Adipocyte (in vitro differentiated cells): ENCODE data around the gene SIGLEC11.
A peak's percentile ranks its signal among the peaks of the same experiment; 100 is the strongest.
"Not testable (repeated sequence)": the region's sequence is repeated elsewhere in the genome, so short reads cannot be mapped to it uniquely, and the experiment has no call there.

Experiments
- DNase-seq: peaks from one replicate; pipeline ENCODE4 v3.0.0-alpha.2; 2015; ENCODE audit warnings: low read depth
- H3K27me3 ChIP-seq: replicated peaks from 2 replicates; pipeline ENCODE4 v1.7.0; 2013; ENCODE audit warnings: mild to moderate bottlenecking, low read length, moderate library complexity; ENCODE audit not compliant: control insufficient read depth, insufficient read depth
- H3K36me3 ChIP-seq: 2 replicates; pipeline ENCODE4 v1.7.0; 2013; ENCODE audit warnings: low read length, mild to moderate bottlenecking, moderate library complexity; ENCODE audit not compliant: control insufficient read depth, insufficient read depth, severe bottlenecking
- H3K4me1 ChIP-seq: 2 replicates; pipeline ENCODE4 v1.7.0; 2013; ENCODE audit warnings: mild to moderate bottlenecking, low read length, moderate library complexity; ENCODE audit not compliant: control insufficient read depth, insufficient read depth
- H3K4me3 ChIP-seq: 2 replicates; pipeline ENCODE4 v1.7.0; 2013; ENCODE audit warnings: mild to moderate bottlenecking, low read length, moderate library complexity
- H3K9ac ChIP-seq: 2 replicates; pipeline ENCODE4 v1.7.0; 2013; ENCODE audit warnings: mild to moderate bottlenecking, low read length, moderate library complexity
- H3K9me3 ChIP-seq: 2 replicates; pipeline ENCODE4 v1.7.0; 2013; ENCODE audit warnings: mild to moderate bottlenecking, low read length, moderate library complexity; ENCODE audit not compliant: control insufficient read depth

SIGLEC11 gene

GRCh38 chr19:49950956-49951526, 9.9 kb downstream of the SIGLEC11 start:
- H3K27me3 ChIP-seq, result peaks cover 81% of the 10 kb centered on the region
- peaks cover 8% of the 10 kb centered on the region for H3K4me1 ChIP-seq
- no peaks in the 10 kb centered on the region for H3K36me3 ChIP-seq
- no peak for DNase-seq
- no peaks in the 10 kb centered on the region for H3K9me3 ChIP-seq
- H3K9ac ChIP-seq, result no peak overlapping the region
- H3K4me3 ChIP-seq, result no peak overlapping the region

GRCh38 chr19:49950590-49950948, 10.4 kb downstream of the SIGLEC11 start:
- H3K9me3 ChIP-seq, result no peaks in the 10 kb centered on the region
- H3K9ac ChIP-seq, result no peak overlapping the region
- peaks cover 8% of the 10 kb centered on the region for H3K4me1 ChIP-seq
- no peaks in the 10 kb centered on the region for H3K36me3 ChIP-seq
- peaks cover 78% of the 10 kb centered on the region for H3K27me3 ChIP-seq
- DNase-seq, result no peak
- H3K4me3 ChIP-seq, result no peak overlapping the region

- no peaks in the 10 kb centered on the region for H3K9me3 ChIP-seq
- H3K36me3 ChIP-seq, result no peaks in the 10 kb centered on the region
- no peak for DNase-seq
- H3K27me3 ChIP-seq, result peaks cover 73% of the 10 kb centered on the region
- H3K9ac ChIP-seq, result no peak overlapping the region
- H3K4me3 ChIP-seq, result no peak overlapping the region
- peaks cover 8% of the 10 kb centered on the region for H3K4me1 ChIP-seq
Measured at GRCh38 chr19:49949742-49950589, 11.0 kb downstream of the SIGLEC11 start.

GRCh38 chr19:49946415-49946814, 14.6 kb downstream of the SIGLEC11 start:
- no peak for DNase-seq
- Histone ChIP-seq H3K27me3 (peaks cover 54% of the 10 kb centered on the region), H3K4me1 (no peaks in the 10 kb centered on the region), H3K36me3 (no peaks in the 10 kb centered on the region), H3K4me3 (no peak overlapping the region), H3K9me3 (no peaks in the 10 kb centered on the region), H3K9ac (no peak overlapping the region)

- DNase-seq, result not testable (repeated sequence)
Measured at GRCh38 chr19:49944567-49944966, 16.4 kb downstream of the SIGLEC11 start.

GRCh38 chr19:49940482-49940791, 20.5 kb downstream of the SIGLEC11 start:
- Histone ChIP-seq H3K36me3 (no peaks in the 10 kb centered on the region), H3K4me1 (no peaks in the 10 kb centered on the region), H3K9me3 (no peaks in the 10 kb centered on the region), H3K27me3 (peaks cover 13% of the 10 kb centered on the region), H3K4me3 (no peak overlapping the region), H3K9ac (no peak overlapping the region)
- DNase-seq, result no peak

More at GRCh38 chr19:49944567-49944966, 16.4 kb downstream of the SIGLEC11 start:
- not testable (repeated sequence) for H3K36me3 ChIP-seq, H3K9me3 ChIP-seq, H3K9ac ChIP-seq, H3K4me1 ChIP-seq, H3K4me3 ChIP-seq
- peaks cover 37% of the 10 kb centered on the region for H3K27me3 ChIP-seq

GRCh38 chr19:49939721-49940481, 21.1 kb downstream of the SIGLEC11 start:
- Histone ChIP-seq H3K9me3 (no peaks in the 10 kb centered on the region), H3K36me3 (no peaks in the 10 kb centered on the region), H3K4me1 (no peaks in the 10 kb centered on the region), H3K9ac (no peak overlapping the region), H3K4me3 (no peak overlapping the region), H3K27me3 (peaks cover 13% of the 10 kb centered on the region)
- DNase-seq, result no peak

GRCh38 chr19:49938662-49939061, 22.3 kb downstream of the SIGLEC11 start:
- H3K4me1 ChIP-seq, result no peaks in the 10 kb centered on the region
- no peak overlapping the region for H3K4me3 ChIP-seq
- H3K36me3 ChIP-seq, result no peaks in the 10 kb centered on the region
- no peak for DNase-seq
- H3K27me3 ChIP-seq, result peaks cover 12% of the 10 kb centered on the region
- no peaks in the 10 kb centered on the region for H3K9me3 ChIP-seq
- H3K9ac ChIP-seq, result no peak overlapping the region

GRCh38 chr19:49937750-49938381, 23.1 kb downstream of the SIGLEC11 start:
- Histone ChIP-seq H3K9ac (no peak overlapping the region), H3K9me3 (no peaks in the 10 kb centered on the region), H3K4me1 (no peaks in the 10 kb centered on the region), H3K4me3 (peak overlapping the region; percentile 28), H3K36me3 (peaks cover 6% of the 10 kb centered on the region), H3K27me3 (peaks cover 4% of the 10 kb centered on the region)
- peak; percentile 89 for DNase-seq

GRCh38 chr19:49936549-49936948, 24.4 kb downstream of the SIGLEC11 start:
- Histone ChIP-seq H3K27me3 (no peaks in the 10 kb centered on the region), H3K4me1 (no peaks in the 10 kb centered on the region)
- no peak for DNase-seq

GRCh38 chr19:49933643-49934042, 27.3 kb downstream of the SIGLEC11 start:
- Histone ChIP-seq H3K9ac (no peak overlapping the region), H3K4me1 (peaks cover 4% of the 10 kb centered on the region), H3K27me3 (no peaks in the 10 kb centered on the region), H3K4me3 (no peak overlapping the region), H3K9me3 (no peaks in the 10 kb centered on the region), H3K36me3 (peaks cover 24% of the 10 kb centered on the region)
- DNase-seq, result no peak

More at GRCh38 chr19:49936549-49936948, 24.4 kb downstream of the SIGLEC11 start:
- Histone ChIP-seq H3K9ac (no peak overlapping the region), H3K9me3 (no peaks in the 10 kb centered on the region), H3K36me3 (peaks cover 16% of the 10 kb centered on the region), H3K4me3 (no peak overlapping the region)
